A172 (cell line): ENCODE data around the gene CCZ1. TPM values are rescaled to one million over a fixed set of nuclear protein-coding genes. Genes with fewer than 3 reads are reported as not detected.
"Not testable (repeated sequence)": the region's sequence is repeated elsewhere in the genome, so short reads cannot be mapped to it uniquely, and the experiment has no call there.

Experiments
- DNase-seq: peaks from one replicate; pipeline ENCODE4 v3.0.0-alpha.2; 2015; ENCODE audit warnings: low spot score
- total RNA-seq: library from RNA; depleted of rRNA; stranded (reverse); fragments of >200 nt; shearing (Covaris generic); gene quantifications from 2 replicates; pipeline ENCODE4 v1.2.3, GENCODE V29; 2014; rRNA removed

Gene CCZ1
- 171 and 184 TPM in 2 replicates for total RNA-seq

GRCh38 chr7:5898480-5899224 is at the start of gene CCZ1:
CCZ1 (plus strand) TSS chr7:5898733; CDS start chr7:5898800, 67 bp downstream.
- DNase-seq: peak; percentile 60

GRCh38 chr7:5850944-5851343 is 47.6 kb upstream of the CCZ1 start:
- DNase-seq: no peak

- DNase-seq: no peak
Observed at GRCh38 chr7:5854738-5855137, 43.8 kb upstream of the CCZ1 start.

GRCh38 chr7:5857041-5857575 is 41.4 kb upstream of the CCZ1 start:
- DNase-seq: not testable (repeated sequence)

GRCh38 chr7:5858494-5858893 is 40.0 kb upstream of the CCZ1 start:
- not testable (repeated sequence) for DNase-seq

- not testable (repeated sequence) for DNase-seq
Observed at GRCh38 chr7:5861281-5861680, 37.3 kb upstream of the CCZ1 start.

- not testable (repeated sequence) for DNase-seq
Observed at GRCh38 chr7:5862753-5863366, 35.7 kb upstream of the CCZ1 start.

- DNase-seq: not testable (repeated sequence)
Observed at GRCh38 chr7:5865279-5865931, 33.1 kb upstream of the CCZ1 start.

- no peak for DNase-seq
Observed at GRCh38 chr7:5867060-5867459, 31.5 kb upstream of the CCZ1 start.

GRCh38 chr7:5868928-5869341 is 29.6 kb upstream of the CCZ1 start:
- not testable (repeated sequence) for DNase-seq

GRCh38 chr7:5869691-5870090 is 28.8 kb upstream of the CCZ1 start:
- DNase-seq: no peak

GRCh38 chr7:5870311-5870710 is 28.2 kb upstream of the CCZ1 start:
- DNase-seq: no peak

GRCh38 chr7:5872326-5872725 is 26.2 kb upstream of the CCZ1 start:
- no peak for DNase-seq

GRCh38 chr7:5879591-5879990 is 18.9 kb upstream of the CCZ1 start:
- DNase-seq: not testable (repeated sequence)

- DNase-seq: not testable (repeated sequence)
Observed at GRCh38 chr7:5880106-5880505, 18.4 kb upstream of the CCZ1 start.

- not testable (repeated sequence) for DNase-seq
Observed at GRCh38 chr7:5884431-5884830, 14.1 kb upstream of the CCZ1 start.

- DNase-seq: not testable (repeated sequence)
Observed at GRCh38 chr7:5888021-5888420, 10.5 kb upstream of the CCZ1 start.

- not testable (repeated sequence) for DNase-seq
Observed at GRCh38 chr7:5890244-5890643, 8.3 kb upstream of the CCZ1 start.

- DNase-seq: no peak
Observed at GRCh38 chr7:5892498-5892897, 6.0 kb upstream of the CCZ1 start.

GRCh38 chr7:5897369-5897919 is 1.1 kb upstream of the CCZ1 start:
- DNase-seq: not testable (repeated sequence)

- not testable (repeated sequence) for DNase-seq
Observed at GRCh38 chr7:5903002-5903401, 4.5 kb downstream of the CCZ1 start.

GRCh38 chr7:5904726-5905125 is 6.2 kb downstream of the CCZ1 start:
- not testable (repeated sequence) for DNase-seq
